HepG2 (cell line): ENCODE measurements around the gene PEMT. TPM values are rescaled to one million over a fixed set of nuclear protein-coding genes. Genes with fewer than 3 reads are reported as not detected.

Experiments used
- ATRX ChIP-seq: sonication (generic); formaldehyde crosslinking; IDR thresholded peaks from 2 replicates; pipeline ENCODE4 v1.4.0; 2020; ENCODE audit warnings: missing genetic modification reagents, borderline replicate concordance
- BATF2 ChIP-seq: sonication (generic); formaldehyde crosslinking; IDR thresholded peaks from 2 replicates; pipeline ENCODE4 v1.8.0; 2022; ENCODE audit warnings: mild to moderate bottlenecking, missing genetic modification reagents, moderate library complexity
- BHLHE40 ChIP-seq: IDR thresholded peaks from 2 replicates; pipeline ENCODE4 v1.6.1; 2011; ENCODE audit warnings: low read length, improper control_type of control experiment
- CENPT ChIP-seq: sonication (generic); formaldehyde crosslinking; IDR thresholded peaks from 2 replicates; pipeline ENCODE4 v1.8.0; 2022; ENCODE audit warnings: low read depth, mild to moderate bottlenecking, moderate library complexity, missing genetic modification reagents
- FOXA3 ChIP-seq: IDR thresholded peaks from 2 replicates; pipeline ENCODE4 v1.6.1; 2016; ENCODE audit warnings: missing genetic modification reagents, missing compliant biosample characterization
- GATA4 ChIP-seq: sonication (generic); IDR thresholded peaks from 2 replicates; pipeline ENCODE4 v1.6.1; 2016; ENCODE audit warnings: antibody characterized with exemption, low read depth, borderline replicate concordance
- HMG20A ChIP-seq: IDR thresholded peaks from 2 replicates; pipeline ENCODE4 v1.6.1; 2016; ENCODE audit warnings: borderline replicate concordance
- NPAS2 ChIP-seq: sonication (generic); formaldehyde crosslinking; IDR thresholded peaks from 2 replicates; pipeline ENCODE4 v1.8.0; 2022; ENCODE audit warnings: mild to moderate bottlenecking, missing genetic modification reagents, borderline replicate concordance
- PHF20 ChIP-seq: sonication (generic); formaldehyde crosslinking; IDR thresholded peaks from 2 replicates; pipeline ENCODE4 v1.5.0; 2020; ENCODE audit warnings: mild to moderate bottlenecking, missing genetic modification reagents
- PTBP1 ChIP-seq: fragments of 200-400 bp; formaldehyde crosslinking; IDR thresholded peaks from 2 replicates; pipeline ENCODE4 v1.6.1; 2018; ENCODE audit warnings: low read length, low read depth; ENCODE audit not compliant: poor library complexity, severe bottlenecking
- SMAD3 ChIP-seq: sonication (generic); formaldehyde crosslinking; IDR thresholded peaks from 2 replicates; pipeline ENCODE4 v1.4.0; 2020; ENCODE audit warnings: missing genetic modification reagents
- ZBTB44 ChIP-seq: sonication (generic); formaldehyde crosslinking; IDR thresholded peaks from 2 replicates; pipeline ENCODE4 v1.4.0; 2020; ENCODE audit warnings: missing genetic modification reagents
- ZKSCAN8 ChIP-seq: IDR thresholded peaks from 2 replicates; pipeline ENCODE4 v1.6.1; 2016; ENCODE audit warnings: borderline replicate concordance, missing genetic modification reagents, missing compliant biosample characterization
- ZNF296 ChIP-seq: sonication (generic); formaldehyde crosslinking; conservative IDR thresholded peaks from 2 replicates; pipeline ENCODE4 v1.5.0; 2020; ENCODE audit warnings: mild to moderate bottlenecking, missing genetic modification reagents
- ZNF331 ChIP-seq: sonication (generic); formaldehyde crosslinking; IDR thresholded peaks from 2 replicates; pipeline ENCODE4 v1.4.0; 2020; ENCODE audit warnings: missing genetic modification reagents
- ZNF710 ChIP-seq: sonication (generic); formaldehyde crosslinking; IDR thresholded peaks from 2 replicates; pipeline ENCODE4 v1.5.0; 2020; ENCODE audit warnings: mild to moderate bottlenecking, missing genetic modification reagents, borderline replicate concordance
- ZNF883 ChIP-seq: sonication (generic); formaldehyde crosslinking; IDR thresholded peaks from 2 replicates; pipeline ENCODE4 v1.5.1; 2020; ENCODE audit warnings: mild to moderate bottlenecking, missing genetic modification reagents; ENCODE audit errors: not compliant biosample characterization
- polyA plus RNA-seq, 8 experiments: library from polyadenylated mRNA; depleted of rRNA in 3 of 8; stranded (reverse) in 7 of 8; unstranded in 1 of 8; fragments of >200 nt; fragmentation: Illumina TruSeq in 4 of 8; extraction: Trizol in 4 of 8; gene quantifications; 2 replicates each; pipeline versions ENCODE4 v1.2.1 to v1.2.3, GENCODE V29; 2011 to 2016; ENCODE audit warnings: low read depth in 4 of 8, missing spikeins in 1 of 8, mixed read lengths in 1 of 8; ENCODE audit not compliant: insufficient read depth in 1 of 8
- total RNA-seq, 5 experiments: library from RNA; depleted of rRNA; stranded (reverse); fragments of >200 nt; fragmentation: Illumina TruSeq; extraction: Trizol; gene quantifications; 2 replicates each; pipeline ENCODE4 v1.2.3, GENCODE V29; 2016; ENCODE audit warnings: low read depth in 1 of 5
- TF ChIP-seq, protein P1 (sequence below): sonication (generic); formaldehyde crosslinking; IDR thresholded peaks from 2 replicates; pipeline ENCODE4 v1.4.0; 2020; ENCODE audit warnings: mild to moderate bottlenecking, missing genetic modification reagents, borderline replicate concordance
- TF ChIP-seq, protein P2 (sequence below): sonication (generic); formaldehyde crosslinking; IDR thresholded peaks from 2 replicates; pipeline ENCODE4 v1.4.0; 2020; ENCODE audit warnings: mild to moderate bottlenecking, missing genetic modification reagents

PEMT gene
- total and polyA plus RNA-seq, 2 of the 13 experiments (the other 11 are each of a cell fraction or from before 2014, with no cell fraction given): 31.7 to 43.6 TPM

DNA sequence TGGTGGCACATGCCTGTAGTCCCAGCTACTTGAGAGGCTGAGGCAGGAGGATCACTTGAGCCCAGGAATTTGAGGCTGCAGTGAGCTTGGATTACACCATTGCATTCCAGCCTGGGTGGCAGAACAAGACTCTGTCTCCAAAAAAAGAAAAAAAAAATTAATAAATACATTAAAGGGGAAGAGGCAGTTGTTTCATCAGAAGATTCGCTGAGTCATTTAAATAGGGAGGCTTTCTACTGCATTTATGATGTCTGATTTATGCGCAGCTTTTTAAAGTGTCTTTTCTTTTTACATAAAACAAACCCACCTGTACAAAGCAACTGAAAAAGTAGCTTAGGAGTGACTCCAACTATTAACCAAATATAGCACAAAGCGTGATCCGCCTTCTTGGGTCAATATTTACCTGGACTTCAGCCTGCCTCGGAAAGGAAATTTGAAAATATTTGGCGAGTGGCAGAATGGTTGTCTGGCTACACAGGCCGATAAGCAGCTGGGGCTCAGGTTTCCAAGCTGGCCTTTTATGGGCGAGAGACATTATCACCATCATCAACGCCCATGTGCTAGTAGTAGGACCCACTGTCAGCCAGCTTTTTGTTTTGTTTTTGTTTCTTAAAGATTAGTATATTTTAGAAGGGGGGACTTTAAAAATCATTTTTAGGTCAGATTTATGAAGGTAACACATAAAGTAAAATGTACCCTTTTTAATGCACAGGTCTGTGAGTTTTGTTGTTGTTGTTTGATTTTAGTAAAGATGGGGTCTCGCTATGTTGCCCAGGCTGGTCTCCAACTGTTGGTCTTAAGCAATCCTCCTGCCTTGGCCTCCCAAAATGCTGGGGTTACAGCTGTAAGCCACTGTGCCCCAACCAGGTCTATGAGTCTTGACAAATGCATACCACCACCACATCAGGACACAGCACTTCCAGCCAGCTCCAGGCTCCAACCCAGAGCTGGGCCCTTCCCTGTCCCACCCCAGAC lies 52.8 kb downstream of the PEMT start (continued):
- TF ChIP-seq BATF2 (CRISPR knock-in tag) (no peak), CENPT (CRISPR knock-in tag) (no peak), ATRX (CRISPR knock-in tag) (no peak), ZNF296 (no peak), PTBP1 (no peak), ZNF710 (CRISPR knock-in tag) (peak; percentile 68; the same call in 1 of the 2 replicates), GATA4 (peak; percentile 78; the same call in 1 of the 2 replicates), FOXA3 (CRISPR knock-in tag) (peak; percentile 99), HMG20A (CRISPR knock-in tag) (peak; percentile 97), ZBTB44 (no peak), PHF20 (CRISPR knock-in tag) (no peak), ZKSCAN8 (peak; percentile 67; the same call in 1 of the 2 replicates), BHLHE40 (peak; percentile 79), NPAS2 (CRISPR knock-in tag) (no peak), SMAD3 (CRISPR knock-in tag) (peak; percentile 77; the same call in 1 of the 2 replicates), ZNF331 (CRISPR knock-in tag) (peak; percentile 86), ZNF883 (CRISPR knock-in tag) (no peak)
- TF ChIP-seq, protein P1, sequence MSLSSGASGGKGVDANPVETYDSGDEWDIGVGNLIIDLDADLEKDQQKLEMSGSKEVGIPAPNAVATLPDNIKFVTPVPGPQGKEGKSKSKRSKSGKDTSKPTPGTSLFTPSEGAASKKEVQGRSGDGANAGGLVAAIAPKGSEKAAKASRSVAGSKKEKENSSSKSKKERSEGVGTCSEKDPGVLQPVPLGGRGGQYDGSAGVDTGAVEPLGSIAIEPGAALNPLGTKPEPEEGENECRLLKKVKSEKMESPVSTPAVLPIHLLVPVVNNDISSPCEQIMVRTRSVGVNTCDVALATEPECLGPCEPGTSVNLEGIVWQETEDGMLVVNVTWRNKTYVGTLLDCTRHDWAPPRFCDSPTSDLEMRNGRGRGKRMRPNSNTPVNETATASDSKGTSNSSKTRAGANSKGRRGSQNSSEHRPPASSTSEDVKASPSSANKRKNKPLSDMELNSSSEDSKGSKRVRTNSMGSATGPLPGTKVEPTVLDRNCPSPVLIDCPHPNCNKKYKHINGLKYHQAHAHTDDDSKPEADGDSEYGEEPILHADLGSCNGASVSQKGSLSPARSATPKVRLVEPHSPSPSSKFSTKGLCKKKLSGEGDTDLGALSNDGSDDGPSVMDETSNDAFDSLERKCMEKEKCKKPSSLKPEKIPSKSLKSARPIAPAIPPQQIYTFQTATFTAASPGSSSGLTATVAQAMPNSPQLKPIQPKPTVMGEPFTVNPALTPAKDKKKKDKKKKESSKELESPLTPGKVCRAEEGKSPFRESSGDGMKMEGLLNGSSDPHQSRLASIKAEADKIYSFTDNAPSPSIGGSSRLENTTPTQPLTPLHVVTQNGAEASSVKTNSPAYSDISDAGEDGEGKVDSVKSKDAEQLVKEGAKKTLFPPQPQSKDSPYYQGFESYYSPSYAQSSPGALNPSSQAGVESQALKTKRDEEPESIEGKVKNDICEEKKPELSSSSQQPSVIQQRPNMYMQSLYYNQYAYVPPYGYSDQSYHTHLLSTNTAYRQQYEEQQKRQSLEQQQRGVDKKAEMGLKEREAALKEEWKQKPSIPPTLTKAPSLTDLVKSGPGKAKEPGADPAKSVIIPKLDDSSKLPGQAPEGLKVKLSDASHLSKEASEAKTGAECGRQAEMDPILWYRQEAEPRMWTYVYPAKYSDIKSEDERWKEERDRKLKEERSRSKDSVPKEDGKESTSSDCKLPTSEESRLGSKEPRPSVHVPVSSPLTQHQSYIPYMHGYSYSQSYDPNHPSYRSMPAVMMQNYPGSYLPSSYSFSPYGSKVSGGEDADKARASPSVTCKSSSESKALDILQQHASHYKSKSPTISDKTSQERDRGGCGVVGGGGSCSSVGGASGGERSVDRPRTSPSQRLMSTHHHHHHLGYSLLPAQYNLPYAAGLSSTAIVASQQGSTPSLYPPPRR (CRISPR knock-in tag): peak; percentile 95
- TF ChIP-seq, protein P2, sequence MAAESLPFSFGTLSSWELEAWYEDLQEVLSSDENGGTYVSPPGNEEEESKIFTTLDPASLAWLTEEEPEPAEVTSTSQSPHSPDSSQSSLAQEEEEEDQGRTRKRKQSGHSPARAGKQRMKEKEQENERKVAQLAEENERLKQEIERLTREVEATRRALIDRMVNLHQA: no peak
